Measurements from ENCODE around the gene PRKAG2.

- TF ChIP-seq CTCF (IDR thresholded peaks at IDR 0.05; ENCODE audit: low read depth, low read length, missing input control) (no peak), SP1 (IDR thresholded peaks at IDR 0.05) (no peak), ZBTB33 (IDR thresholded peaks at IDR 0.05) (no peak), GABPA (IDR thresholded peaks at IDR 0.05 in 1 of 2, conservative IDR thresholded peaks at IDR 0.05 in 1 of 2) (no peak)
These were observed 44.5 kb upstream of the PRKAG2 start for GRCh38 chr7:151921451-151921850.
